ENCODE results near the gene FOXN3.

Gene FOXN3

GRCh38 chr14:89232265-89233070 is 184.6 kb downstream of the FOXN3 start:
- Histone ChIP-seq H3K27ac (replicated peaks) (no peak overlapping the region), H3K27me3 (ENCODE audit: insufficient read depth, poor library complexity, severe bottlenecking) (no peaks in the 10 kb centered on the region), H3K4me3 (replicated peaks; ENCODE audit: insufficient read depth, low read length) (no peak overlapping the region)
- DNase-seq (ENCODE audit: low read depth in 1 of 2, low spot score in 1 of 2) = no peak
- no peak for TF ChIP-seq SPI1 (IDR thresholded peaks at IDR 0.05; ENCODE audit: borderline replicate concordance, low read depth)
- TF ChIP-seq GABPA (IDR thresholded peaks at IDR 0.05; ENCODE audit: low read depth) = no peak
- no peak for TF ChIP-seq CTCF (IDR thresholded peaks at IDR 0.05; ENCODE audit: insufficient read depth, low read length)
- no peak for TF ChIP-seq REST (IDR thresholded peaks at IDR 0.05; ENCODE audit: insufficient replicate concordance, low read depth)
- no peak for TF ChIP-seq POLR2AphosphoS5 (IDR thresholded peaks at IDR 0.05; ENCODE audit: low read depth)

- Histone ChIP-seq H3K27ac (replicated peaks) (no peak overlapping the region), H3K27me3 (ENCODE audit: insufficient read depth, poor library complexity, severe bottlenecking) (no peaks in the 10 kb centered on the region), H3K4me3 (replicated peaks; ENCODE audit: insufficient read depth, low read length) (no peak overlapping the region)
- no peak for DNase-seq (ENCODE audit: low read depth in 1 of 2, low spot score in 1 of 2)
- TF ChIP-seq POLR2AphosphoS5 (IDR thresholded peaks at IDR 0.05; ENCODE audit: low read depth) (no peak), GABPA (IDR thresholded peaks at IDR 0.05; ENCODE audit: low read depth) (no peak), REST (IDR thresholded peaks at IDR 0.05; ENCODE audit: insufficient replicate concordance, low read depth) (no peak), CTCF (IDR thresholded peaks at IDR 0.05; ENCODE audit: insufficient read depth, low read length) (no peak), SPI1 (IDR thresholded peaks at IDR 0.05; ENCODE audit: borderline replicate concordance, low read depth) (no peak)
These were observed 185.5 kb downstream of the FOXN3 start for GRCh38 chr14:89231426-89232113.

GRCh38 chr14:89228921-89229639 is 188.0 kb downstream of the FOXN3 start:
- H3K27ac ChIP-seq (replicated peaks) = no peak overlapping the region
- no peak overlapping the region for H3K4me3 ChIP-seq (replicated peaks; ENCODE audit: insufficient read depth, low read length)
- H3K27me3 ChIP-seq (ENCODE audit: insufficient read depth, poor library complexity, severe bottlenecking) = no peaks in the 10 kb centered on the region
- TF ChIP-seq REST (IDR thresholded peaks at IDR 0.05; ENCODE audit: insufficient replicate concordance, low read depth) (no peak), POLR2AphosphoS5 (IDR thresholded peaks at IDR 0.05; ENCODE audit: low read depth) (no peak), CTCF (IDR thresholded peaks at IDR 0.05; ENCODE audit: insufficient read depth, low read length) (no peak), SPI1 (IDR thresholded peaks at IDR 0.05; ENCODE audit: borderline replicate concordance, low read depth) (no peak), GABPA (IDR thresholded peaks at IDR 0.05; ENCODE audit: low read depth) (no peak)
- no peak for DNase-seq (ENCODE audit: low read depth in 1 of 2, low spot score in 1 of 2)

Measured in HL-60 (cell line).